Right forelimb (tissue), 1 donor: Measurements from ENCODE around the gene METTL8.

ENCODE experiments used
- DNase-seq: peaks from one replicate; pipeline ENCODE4 v3.0.0-alpha.2; 2018

METTL8 gene

GRCh38 chr2:171310889-171311288 is 122.9 kb downstream of the METTL8 start:
- no peak for DNase-seq

GRCh38 chr2:171309455-171310286 is 124.1 kb downstream of the METTL8 start:
- no peak for DNase-seq

- DNase-seq: no peak
Measured at GRCh38 chr2:171308280-171309054, 125.3 kb downstream of the METTL8 start.

- no peak for DNase-seq
Measured at GRCh38 chr2:171307560-171307959, 126.2 kb downstream of the METTL8 start.

GRCh38 chr2:171297956-171298355 is 135.8 kb downstream of the METTL8 start:
- DNase-seq: no peak

GRCh38 chr2:171294608-171295007 is 139.2 kb downstream of the METTL8 start:
- DNase-seq: no peak

GRCh38 chr2:171293661-171294060 is 140.1 kb downstream of the METTL8 start:
- no peak for DNase-seq

GRCh38 chr2:171289991-171290390 is 143.8 kb downstream of the METTL8 start:
- DNase-seq: no peak

GRCh38 chr2:171289316-171289715 is 144.5 kb downstream of the METTL8 start:
- no peak for DNase-seq

- DNase-seq: no peak
Measured at GRCh38 chr2:171287611-171288010, 146.2 kb downstream of the METTL8 start.

- no peak for DNase-seq
Measured at GRCh38 chr2:171287036-171287571, 146.7 kb downstream of the METTL8 start.

- no peak for DNase-seq
Measured at GRCh38 chr2:171281110-171281509, 152.7 kb downstream of the METTL8 start.

- no peak for DNase-seq
Measured at GRCh38 chr2:171279983-171280790, 153.6 kb downstream of the METTL8 start.

- no peak for DNase-seq
Measured at GRCh38 chr2:171274757-171275156, 159.0 kb downstream of the METTL8 start.

- DNase-seq: no peak
Measured at GRCh38 chr2:171271971-171272436, 161.8 kb downstream of the METTL8 start.

GRCh38 chr2:171271386-171271785 is 162.4 kb downstream of the METTL8 start:
- DNase-seq: no peak

GRCh38 chr2:171267855-171268629 is 165.7 kb downstream of the METTL8 start:
- no peak for DNase-seq
